GM21529 (cell line): ENCODE results near the gene DNM3.
"Not testable (repeated sequence)": the region's sequence is repeated elsewhere in the genome, so short reads cannot be mapped to it uniquely, and the experiment has no call there.

ENCODE experiments used
- ATAC-seq: cut with Tn5 transposase; IDR thresholded peaks from one replicate; pipeline ENCODE4 v1.9.1; 2021; ENCODE audit not compliant: unreplicated experiment

Gene DNM3

DNA sequence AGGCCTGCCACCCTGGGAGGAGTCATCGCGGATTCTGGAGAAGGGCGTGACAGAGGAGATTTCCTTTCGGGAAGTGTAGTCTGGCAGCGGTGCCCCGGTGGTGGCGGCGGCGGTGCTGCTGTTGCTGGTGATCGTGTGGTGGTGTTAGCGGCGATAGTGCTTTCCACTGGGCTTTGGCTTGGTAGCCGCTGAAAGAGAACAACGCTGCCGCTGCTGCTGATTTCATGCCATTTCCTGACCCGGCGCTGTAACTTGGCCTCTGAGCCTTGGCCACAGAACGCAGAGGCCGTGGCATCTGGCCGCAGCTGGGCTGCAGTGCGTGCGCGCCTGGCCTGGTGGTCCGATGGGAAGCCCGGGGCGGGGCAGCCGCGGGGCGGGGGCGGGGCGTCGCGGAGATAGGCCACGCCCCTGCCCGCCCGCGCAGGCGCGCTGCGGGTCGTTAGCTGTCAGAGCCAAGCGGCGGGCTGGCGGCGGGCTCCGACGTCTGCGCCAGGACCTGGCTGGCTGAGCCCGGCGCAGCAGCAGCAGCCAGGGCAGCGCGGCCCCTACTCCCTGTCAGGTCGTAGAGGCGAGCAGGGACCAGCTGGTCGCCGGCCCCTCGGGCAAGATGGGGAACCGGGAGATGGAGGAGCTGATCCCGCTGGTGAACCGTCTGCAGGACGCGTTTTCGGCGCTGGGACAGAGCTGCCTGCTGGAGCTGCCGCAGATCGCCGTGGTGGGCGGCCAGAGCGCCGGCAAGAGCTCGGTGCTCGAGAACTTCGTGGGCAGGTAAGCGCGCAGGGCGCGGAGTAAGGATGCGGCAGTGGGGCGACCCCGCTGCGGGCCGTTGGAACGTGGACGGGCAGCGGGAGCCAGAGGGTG lies at the start of gene DNM3:
TSS of gene DNM3 (plus strand) at position 449 of the 861 bp plus-strand sequence. CDS start at position 608, 159 bp downstream.
- peak; percentile 92 for ATAC-seq

GRCh38 chr1:171792656-171793369 lies 48.5 kb upstream of the DNM3 start:
- no peak for ATAC-seq

DNA sequence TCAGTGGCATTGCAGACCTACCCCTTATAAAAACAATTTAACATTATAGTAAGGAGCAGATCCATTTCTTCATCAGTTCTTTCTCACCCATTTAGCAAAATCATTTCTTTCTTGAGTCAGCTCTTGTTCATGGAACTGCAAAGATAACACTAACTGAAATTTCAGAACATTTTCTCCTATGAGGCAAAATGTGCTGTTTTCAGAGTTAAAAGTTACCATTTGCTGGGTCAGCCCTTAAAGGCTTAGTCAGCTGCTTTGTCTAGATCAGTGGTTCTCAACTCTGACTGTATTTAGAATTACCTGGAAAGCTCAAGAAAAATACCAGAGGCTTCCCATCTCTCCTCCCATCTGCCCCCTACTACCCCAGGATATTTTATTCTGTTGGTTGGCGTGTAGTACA lies 47.7 kb upstream of the DNM3 start:
- no peak for ATAC-seq

DNA sequence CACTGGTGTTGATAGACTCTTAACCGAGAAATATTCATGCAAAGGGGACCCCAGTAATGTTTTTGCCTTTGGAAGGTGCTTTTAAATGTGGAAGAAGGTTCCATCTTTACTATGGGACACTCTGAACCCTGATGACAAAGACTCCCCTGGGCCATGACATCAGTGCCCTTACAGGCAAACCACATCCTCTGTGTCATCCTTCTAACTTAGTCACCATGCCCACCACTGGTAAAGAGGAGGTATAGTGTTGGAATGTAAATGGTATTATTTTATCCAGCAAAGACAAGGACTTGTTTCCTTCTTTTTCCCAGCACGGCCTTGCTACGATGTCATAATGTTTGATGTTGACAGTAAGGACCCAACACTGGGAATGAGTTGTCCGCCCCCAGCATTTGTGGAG lies 47.2 kb upstream of the DNM3 start:
- ATAC-seq: no peak

DNA sequence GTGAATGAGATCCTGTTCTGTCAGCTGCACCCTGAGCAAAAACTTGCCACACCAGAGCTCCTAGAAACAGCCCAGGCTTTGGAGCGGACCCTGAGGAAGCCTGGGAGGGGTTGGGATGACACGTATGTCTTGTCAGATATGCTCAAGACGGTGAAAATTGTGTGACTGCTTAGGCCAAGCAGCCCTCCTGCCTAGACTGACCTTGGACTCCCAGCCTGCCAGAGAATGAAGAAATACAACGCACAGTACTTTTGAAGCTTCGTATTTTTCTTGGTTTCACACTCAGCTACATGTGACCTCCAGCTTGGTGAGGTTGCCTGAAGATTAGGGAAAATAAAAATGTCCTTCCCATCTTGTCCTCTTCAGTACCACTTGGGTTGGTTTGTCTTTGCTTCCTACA lies 44.7 kb upstream of the DNM3 start:
- no peak for ATAC-seq

GRCh38 chr1:171798311-171798710 lies 43.0 kb upstream of the DNM3 start:
- ATAC-seq: no peak

GRCh38 chr1:171798765-171799164 lies 42.5 kb upstream of the DNM3 start:
- no peak for ATAC-seq

GRCh38 chr1:171799166-171799565 lies 42.1 kb upstream of the DNM3 start:
- no peak for ATAC-seq

DNA sequence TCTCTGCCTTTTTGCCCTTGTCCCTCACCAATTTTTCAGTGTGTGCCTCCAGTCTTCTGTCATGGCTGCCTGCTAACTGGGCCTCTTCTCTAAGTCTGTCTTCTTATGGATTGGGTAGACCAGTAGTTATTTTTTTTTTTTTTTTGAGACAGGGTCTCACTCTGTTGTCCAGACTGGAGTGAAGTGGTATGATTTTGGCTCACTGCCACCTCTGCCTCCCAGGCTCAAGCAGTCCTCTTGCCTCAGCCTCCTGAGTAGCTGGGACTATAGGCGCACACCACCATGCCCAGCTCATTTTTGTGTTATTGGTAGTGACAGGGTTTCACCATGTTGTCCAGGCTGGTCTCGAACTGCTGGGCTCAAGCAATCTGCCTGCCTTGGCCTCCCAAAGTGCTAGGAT lies 41.6 kb upstream of the DNM3 start:
- not testable (repeated sequence) for ATAC-seq

- ATAC-seq: no peak
These were observed 41.0 kb upstream of the DNM3 start for GRCh38 chr1:171800342-171800741.

DNA sequence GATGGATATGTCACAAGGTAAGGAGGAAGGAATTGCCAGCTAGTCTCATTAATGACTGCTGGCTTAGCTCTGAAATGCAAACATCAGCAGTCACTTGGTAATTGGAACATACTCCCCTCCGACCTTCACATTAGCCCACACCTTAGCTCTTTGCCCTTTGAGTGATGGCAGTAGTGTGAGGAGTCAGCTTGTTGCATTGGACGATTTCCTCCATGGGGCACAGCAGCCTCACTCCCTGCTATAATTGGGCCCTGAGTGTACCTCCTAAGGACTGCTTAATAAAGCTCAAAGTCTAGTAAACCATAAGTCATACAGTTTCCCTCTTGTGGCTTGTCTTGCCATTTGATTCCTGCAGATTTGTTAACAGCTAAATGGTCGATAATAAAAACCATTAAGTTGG lies 40.4 kb upstream of the DNM3 start:
- ATAC-seq: no peak

DNA sequence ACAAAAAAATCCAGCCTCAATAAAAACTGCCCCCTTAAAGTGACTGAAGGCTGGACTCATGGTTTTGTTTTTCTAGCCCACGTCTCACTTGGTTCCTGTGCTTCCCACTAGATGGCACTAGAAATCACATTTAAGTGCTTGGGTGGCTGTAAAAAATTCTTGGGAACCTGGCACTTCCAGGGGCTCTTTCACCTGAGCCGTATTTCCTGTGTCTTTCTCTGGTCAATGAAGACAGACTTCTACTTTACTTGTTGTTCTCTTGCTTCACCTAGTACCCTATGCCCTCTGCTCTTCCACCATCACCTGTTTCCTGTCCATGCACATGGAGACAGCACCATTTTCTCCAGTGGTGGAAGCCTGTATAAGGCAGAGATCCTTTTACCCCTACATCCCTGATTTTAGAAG lies 39.8 kb upstream of the DNM3 start:
- ATAC-seq: peak; percentile 47

DNA sequence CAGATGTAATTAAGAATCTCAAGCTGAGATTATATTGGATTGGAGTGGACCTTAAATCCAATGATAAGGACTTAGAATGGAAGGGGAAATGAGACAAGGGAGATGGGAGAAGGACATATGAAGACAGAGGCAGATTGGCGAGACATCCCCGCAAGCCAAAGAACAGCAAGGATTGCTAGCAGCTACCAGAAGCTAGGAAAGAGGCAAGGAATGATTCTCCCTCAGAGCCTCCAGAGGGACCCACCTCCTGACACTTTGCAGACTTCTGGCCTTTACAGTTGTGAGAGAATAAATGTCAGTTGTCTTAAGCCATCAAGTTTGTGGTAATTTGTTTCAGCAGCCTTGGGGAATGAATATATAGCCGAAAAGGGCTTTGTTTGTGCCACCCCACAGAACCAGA lies 39.1 kb upstream of the DNM3 start:
- no peak for ATAC-seq

- ATAC-seq: no peak
These were observed 38.3 kb upstream of the DNM3 start for GRCh38 chr1:171803045-171803444.

- no peak for ATAC-seq
These were observed 37.8 kb upstream of the DNM3 start for GRCh38 chr1:171803461-171804022.

- ATAC-seq: peak; percentile 70
These were observed 35.7 kb upstream of the DNM3 start for GRCh38 chr1:171805395-171806115.

DNA sequence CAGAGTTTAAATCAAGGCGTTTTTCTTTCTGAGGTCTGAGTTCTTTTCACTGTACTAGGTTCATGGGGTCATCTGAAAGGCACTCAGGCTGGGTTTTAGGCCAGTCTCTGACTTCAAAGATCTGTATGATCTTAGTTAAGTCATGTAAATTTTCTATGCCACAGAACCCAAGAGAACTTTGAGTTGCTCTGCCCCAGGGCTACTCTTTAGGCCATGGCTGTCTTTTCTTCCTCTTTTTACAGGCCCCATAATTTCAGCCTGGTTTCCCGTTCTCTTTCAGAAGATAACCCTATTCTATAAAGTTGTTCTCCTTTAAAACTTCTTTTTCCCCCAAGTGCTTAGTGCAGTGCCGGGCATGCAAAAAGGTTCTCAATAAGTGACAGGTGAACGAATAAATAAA lies 33.7 kb upstream of the DNM3 start:
- no peak for ATAC-seq

- ATAC-seq: no peak
These were observed 31.5 kb upstream of the DNM3 start for GRCh38 chr1:171809834-171810233.

DNA sequence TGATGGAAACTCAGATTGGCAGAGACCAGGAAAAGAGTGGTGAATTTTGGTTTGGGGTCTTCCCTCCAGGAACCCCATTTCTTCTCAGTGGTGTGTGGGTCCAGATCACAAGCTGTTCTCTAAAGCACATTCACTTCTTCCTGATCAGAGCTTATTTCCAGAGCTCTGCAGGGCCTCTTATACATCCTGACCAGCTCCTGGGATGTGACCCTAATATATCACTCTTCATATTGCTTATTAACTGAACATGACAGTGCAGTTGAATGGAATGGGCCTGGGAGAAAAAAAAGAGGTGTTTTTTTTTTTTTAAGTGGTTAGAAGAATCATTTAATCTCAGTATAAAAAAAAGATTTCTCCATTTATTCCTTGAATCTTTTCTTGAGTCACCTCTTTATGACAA lies 29.6 kb upstream of the DNM3 start:
- no peak for ATAC-seq

DNA sequence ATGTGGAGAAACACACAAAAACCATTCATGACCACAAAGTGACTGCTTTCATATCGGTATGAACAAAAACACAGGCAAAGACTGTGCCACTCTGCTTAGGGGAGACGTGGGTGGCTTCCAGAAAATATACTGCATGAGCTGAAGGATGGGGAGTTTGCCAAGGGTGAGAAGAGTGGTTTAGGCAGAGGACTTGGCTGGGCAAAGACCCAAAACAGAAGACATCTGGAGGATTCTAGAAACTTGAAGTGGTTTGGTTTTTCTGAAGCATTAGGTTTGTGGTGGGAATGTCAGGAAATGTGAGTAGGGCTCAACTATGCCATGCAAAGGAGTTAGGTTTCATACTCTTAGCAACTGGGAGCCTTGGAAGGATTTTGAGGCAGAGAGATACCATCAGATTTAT lies 26.6 kb upstream of the DNM3 start:
- no peak for ATAC-seq

DNA sequence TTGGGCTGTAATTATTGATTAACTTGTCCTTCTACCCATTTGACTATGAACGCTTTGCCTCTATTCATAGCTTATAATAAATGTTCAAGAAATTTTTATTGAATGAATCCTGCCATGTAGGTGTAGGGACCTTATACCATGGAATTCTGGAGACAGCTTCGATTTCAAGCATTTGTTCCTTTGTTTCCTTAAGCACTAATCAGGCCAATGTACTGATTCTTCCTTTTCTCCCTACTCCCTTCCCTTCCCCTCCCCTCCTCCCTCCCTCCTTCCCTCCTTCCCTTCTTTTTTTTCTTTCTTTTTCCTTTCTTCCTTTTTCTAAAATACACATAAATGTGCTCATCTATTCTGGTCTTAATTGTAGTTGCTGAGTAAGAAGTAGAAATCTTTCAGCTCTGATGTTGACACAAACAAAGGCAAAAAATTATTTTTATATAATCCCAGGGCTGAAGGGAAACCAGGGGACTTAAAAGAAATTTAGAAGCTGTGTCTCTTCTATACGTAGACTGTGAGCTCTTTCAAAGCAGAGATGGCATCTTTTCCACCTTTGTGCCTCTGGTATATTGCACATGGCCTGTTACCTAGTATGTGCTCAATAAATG lies 24.9 kb upstream of the DNM3 start:
- no peak for ATAC-seq
